Stimulated activated CD4-positive, alpha-beta T cell treated with anti-CD3 and anti-CD28 coated beads, TNF-alpha, amount 100 ng/mL, for 48 hours (primary cell): Measurements from ENCODE around the gene EHD4.

Experiments
- DNase-seq, 3 donors: peaks; one replicate each; pipeline ENCODE4 v3.0.0-alpha.2; 2020; ENCODE audit warnings: low read depth in 3 of 3

Gene EHD4

DNA sequence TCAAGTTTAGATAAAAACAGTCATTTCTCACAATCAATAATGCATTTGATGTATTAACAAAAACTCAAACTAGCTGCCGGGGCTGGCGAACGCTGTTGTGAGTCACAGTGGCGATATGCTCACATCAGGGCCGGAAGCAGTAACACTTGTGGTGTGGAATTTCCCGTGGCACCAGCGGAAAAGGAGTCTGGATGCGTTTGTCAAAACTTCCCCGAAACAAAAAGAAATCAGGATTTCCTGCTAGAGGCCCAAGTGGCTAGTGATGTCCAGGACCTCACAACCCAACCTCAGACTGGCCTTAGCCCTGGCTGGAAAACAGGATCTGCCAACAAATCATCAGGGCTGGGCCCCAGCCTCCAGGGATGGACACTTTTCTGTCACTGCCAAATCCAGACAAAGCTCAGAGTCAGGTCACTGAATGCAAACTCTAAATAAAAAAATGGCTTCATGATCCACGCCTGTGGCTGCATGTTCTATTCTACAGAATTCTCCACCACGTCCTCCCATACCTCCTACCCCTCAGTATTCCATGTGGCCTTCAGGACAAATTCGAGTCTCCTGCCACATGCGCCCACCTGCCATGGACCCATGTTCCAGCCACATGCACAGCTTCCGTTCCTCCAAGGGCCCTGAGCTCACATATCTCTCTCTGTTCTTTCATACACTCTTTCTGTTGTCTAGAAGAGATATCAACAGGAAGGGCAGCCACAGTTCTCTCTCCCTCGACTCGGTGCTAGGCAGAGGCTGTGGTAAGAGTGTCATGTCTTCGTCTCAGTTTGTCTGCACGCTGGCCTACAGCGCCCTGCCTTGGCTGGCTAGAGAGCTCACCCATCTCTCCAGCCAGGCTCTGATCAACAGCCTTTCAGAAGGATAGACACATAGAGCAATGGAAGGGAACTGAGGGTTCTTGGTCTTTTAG, 35.4 kb downstream of the EHD4 start:
- peak; percentile 58 to 76 (median 74) for DNase-seq

DNA sequence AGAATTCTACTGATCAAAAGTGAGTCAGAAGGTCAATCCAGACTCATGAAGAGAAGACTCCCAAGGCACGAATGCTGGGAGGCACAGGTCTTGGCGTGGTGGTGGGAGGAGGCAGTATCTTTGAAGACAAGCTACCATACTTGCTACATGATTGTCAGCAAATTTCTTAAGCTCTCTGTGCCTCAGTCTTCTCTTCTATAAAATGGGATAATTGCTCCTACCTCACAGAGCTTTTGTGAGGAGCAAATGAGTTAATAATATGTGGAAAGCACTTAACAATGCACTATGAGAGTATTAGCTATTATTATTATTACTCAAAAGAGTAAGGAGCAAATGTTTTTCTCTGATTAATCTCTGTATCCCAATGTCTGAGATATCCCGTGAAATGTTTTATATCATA, 36.2 kb downstream of the EHD4 start:
- no peak for DNase-seq

DNA sequence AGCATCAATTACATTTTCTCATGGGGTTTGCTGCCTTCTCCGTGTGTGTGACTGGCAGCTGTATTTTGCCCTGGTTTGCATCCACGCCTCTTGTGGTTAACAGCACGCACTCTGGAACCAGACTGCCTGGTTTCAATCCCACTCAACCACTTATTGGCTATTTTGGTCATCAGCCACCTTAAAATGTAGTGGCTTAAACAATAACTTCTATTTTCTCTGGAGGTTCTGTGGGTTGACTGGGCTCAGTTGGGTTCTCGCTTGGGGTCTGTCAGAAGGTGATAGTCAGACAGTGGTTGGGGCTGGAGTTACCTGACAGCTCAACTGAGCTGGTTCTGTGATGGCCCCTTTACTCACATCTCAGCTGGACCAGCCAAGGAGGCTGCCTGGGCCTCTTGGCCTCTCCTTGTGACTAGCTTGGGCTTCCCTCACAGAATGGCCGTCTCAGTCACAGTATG, 36.8 kb downstream of the EHD4 start:
- DNase-seq, result peak in 1 of 3 donors; percentile 28

DNA sequence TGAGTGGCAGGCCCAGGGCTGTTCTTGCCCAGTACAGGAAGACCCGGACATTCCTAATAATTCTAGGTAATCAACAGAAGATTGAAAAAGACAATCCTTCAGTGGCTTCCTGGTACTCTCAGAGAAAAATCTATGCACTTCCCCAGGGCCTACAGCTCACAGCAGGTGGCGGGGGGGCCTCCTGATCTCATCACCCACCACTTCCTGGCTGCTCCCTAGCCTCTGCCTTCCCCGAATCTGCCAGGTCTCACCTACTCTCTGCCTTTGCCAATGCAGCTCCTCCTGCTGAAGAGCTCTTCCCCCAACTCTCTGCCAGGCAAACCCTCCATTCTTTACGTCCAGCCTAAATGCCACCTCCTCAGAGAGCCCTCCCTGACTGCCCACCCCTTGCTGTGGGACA, 37.5 kb downstream of the EHD4 start:
- peak; percentile 42 to 61 (median 52) for DNase-seq

DNA sequence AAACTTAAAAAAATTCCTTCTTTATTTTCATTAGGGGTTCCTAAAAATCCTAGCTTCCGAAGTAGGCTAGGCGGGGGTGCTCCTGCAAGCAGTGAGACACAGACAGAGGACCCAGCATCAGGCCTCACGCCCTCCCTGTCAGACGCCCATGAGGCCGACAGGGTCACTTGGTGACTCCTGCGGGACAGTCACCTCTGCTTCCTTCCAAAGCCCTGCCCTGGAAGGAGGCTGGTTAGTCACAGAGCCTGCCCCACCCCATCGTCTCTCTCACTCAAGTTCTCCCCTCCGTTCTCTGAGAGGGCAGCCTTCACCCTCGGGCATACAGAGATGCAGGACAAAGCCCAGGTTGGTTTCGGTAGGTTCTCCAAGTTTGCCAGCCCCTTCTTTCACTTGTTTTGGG, 38.6 kb downstream of the EHD4 start:
- no peak for DNase-seq

DNA sequence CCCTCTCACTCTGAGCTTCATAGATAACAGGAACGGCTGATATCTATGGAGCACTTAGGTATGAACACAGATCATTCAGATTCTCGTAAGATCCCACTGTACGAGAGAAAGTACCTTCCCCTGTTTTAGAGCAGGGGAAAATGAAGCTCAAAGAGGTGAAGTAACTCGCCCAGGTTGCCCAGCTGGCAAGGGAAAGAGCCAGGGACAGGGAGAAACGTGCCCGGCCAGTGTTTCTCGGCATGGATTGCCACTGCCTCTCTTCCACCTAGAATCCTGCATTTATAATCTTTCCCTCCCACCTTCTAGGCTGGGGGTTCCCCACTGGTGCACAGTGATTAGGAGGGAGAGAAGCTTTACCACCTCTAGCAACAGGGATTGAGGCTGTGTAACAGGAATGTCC, 39.0 kb downstream of the EHD4 start:
- DNase-seq, result no peak

DNA sequence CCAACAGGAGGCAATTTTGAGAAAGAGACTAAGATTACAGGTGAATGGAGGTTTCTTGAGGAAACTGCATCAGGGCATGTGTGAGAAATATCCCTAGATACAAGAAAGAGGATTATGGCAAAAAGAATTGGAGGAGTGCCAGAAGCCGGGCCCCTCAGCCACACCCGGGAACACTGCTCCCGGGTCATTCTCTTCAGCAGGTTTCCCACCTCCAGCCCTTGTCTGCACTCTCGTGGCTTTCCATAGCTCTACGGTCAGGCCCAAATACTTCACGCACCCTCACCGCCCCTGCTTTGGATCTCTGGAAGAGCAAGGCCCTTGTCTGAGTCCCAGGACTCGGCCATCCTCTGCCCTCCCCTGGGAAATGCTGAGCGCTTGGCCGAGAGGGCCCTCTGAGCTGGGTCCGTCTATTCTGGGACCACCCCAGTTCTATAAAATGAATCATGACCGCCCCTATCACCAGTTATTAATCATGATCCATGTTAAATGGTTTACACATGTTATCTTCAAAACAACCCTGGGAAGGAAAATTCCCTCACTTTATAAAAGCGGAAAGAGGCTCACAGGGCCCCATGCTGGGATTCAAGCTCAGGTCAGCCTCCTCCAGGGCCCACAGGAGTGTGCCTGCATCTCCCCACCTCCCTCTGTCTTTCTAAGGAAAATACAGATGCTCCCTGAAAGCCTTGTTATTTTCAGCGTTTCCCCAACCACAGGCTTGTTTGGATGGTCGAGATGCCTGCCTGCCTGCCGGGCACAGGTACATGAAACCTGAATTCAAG, 39.7 kb downstream of the EHD4 start:
- DNase-seq, result no peak

DNA sequence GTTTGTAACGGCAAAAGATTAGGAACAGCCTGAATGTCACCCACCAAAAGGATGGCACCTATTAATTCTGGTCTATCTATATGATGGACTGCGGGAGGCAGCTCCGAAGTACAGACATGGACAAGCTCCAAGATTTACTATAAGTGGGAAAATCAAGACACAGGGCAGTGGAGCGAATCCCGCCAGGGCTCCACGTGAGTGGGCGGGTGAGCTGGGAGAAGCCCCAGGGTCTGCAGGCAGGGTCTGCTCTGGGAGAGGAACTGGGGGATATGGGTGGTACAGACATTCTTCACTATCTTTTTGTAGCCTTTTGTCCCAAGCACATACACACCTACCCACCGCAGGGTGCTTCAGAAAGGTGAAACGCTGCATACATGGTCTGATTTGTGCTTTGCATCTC, 40.3 kb downstream of the EHD4 start:
- no peak for DNase-seq

DNA sequence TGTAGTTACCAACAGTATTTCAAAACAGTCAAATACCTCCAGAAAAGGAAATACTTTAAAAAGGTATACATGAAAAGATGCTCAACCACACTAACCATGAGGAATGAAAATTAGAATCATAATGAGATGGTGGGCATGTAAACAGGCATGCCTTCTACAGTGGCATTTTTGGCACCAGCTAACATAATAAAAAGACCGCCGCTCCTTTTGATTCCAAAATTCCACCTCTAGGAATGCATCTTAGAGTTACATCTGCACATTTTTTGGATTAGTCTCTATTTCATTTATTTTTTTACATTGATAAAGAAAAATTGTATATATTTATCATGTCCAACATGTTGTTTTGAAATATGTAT, 41.5 kb downstream of the EHD4 start:
- DNase-seq, result no peak

DNA sequence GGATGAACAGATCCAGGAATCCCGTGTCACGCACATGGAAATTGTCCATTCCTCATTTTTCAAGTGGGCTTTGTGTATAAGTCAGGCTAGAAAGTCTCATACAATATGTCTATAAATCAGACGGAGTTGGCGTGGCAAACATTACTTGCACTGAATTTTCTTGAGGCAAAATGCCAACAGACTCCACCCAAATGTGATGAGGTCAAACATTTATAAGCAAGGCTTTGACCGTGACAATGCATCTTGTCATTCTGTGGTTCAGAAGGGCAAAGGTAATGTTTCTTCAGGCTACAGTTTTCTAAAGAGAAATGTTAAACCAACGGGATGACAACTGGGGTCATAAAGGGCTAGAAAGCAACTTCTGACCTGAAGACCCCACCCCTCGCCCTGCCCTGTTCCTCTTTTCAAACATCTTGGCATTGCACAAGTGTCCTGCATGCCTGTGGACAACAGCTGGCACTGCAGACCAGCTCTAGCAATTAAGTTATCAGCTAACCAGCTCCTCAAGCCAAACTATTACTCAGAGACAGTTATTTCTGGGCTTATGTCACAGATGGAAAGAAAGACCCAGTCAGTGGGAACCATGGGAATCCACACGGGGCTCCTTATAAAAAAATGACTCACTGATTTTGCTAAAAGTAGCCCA, 42.0 kb downstream of the EHD4 start:
- no peak for DNase-seq

DNA sequence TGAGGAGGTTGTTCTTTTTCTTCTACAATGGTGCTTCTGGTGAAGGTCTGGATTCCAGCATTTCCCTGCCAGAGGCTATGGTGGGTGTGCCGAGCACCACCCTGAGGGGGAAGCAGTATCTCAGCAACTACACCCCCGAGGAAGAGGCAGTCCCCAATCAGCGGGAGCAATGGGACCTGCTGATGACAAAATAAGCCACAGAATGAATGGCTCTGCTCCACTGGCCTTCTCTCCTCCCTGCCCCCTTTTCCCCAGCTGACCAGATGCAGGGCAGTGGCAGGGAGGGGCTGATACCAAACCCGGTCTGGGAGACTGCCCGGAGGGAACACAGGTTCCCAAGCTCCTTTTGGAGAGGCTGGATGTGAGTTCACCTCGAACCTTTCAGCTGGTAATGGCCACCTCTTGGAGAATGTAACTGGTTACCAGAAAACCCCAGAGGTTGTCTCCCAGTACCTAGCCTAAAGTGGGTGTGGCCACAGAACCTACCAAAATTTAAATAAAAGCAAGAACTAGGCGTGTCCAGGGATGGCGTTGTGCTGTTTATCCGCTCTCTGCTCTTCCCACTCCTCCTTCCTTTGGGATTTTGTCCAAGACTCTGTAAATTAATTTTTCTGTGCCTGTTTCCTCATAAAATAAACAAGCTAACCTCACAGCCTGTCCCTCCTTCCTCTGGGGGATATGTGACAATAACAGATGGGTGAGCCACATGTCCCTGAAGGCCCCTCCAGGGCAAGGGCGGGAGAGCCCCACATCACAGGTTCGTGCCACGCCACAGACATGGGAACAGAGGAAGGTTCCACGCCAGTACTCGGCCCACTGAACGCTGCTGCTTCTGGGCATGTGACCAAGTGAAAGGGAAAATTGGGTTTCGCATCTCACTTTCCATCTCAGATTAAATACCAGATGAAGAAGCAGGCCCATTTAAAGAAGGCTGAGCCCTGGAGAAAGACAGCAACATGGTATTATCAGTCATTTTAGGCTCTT, 43.4 kb downstream of the EHD4 start:
- no peak for DNase-seq

DNA sequence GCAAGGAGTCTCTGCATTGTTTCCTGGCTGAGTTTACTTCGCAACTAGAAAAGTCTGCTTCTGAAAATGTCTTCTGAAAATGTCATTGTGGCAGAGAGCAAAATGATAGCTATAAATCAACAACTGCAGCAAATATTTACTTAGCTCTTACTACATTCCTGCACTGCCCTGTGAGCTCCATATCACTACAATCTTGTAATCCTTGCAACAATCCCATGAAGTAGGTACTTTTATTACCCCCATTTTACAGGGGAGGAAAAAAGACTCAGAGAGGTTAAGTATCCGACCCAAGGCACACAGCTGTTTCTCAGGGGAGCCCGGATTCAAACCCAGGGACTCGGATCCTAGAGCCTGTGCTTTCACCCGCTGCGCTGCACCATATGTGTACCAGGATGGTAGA, 44.3 kb downstream of the EHD4 start:
- no peak for DNase-seq

DNA sequence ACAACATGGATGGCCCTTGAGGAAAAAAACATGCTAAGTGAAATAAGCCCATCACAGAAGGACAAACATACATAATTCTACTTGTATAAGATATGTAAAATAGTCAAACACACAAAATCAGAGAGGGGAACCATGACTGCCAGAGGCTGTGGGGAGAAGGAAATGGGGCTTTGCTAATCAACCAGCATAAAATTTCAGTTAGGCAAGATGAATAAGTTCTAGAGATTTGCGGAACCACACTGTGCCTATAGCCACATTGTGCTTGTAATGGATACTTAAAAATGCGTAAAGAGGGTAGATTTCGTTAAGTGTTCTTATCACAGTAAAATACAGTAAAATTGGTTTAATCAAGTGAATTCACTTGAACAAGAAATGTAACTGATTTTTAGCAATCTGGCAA, 44.8 kb downstream of the EHD4 start:
- no peak for DNase-seq

DNA sequence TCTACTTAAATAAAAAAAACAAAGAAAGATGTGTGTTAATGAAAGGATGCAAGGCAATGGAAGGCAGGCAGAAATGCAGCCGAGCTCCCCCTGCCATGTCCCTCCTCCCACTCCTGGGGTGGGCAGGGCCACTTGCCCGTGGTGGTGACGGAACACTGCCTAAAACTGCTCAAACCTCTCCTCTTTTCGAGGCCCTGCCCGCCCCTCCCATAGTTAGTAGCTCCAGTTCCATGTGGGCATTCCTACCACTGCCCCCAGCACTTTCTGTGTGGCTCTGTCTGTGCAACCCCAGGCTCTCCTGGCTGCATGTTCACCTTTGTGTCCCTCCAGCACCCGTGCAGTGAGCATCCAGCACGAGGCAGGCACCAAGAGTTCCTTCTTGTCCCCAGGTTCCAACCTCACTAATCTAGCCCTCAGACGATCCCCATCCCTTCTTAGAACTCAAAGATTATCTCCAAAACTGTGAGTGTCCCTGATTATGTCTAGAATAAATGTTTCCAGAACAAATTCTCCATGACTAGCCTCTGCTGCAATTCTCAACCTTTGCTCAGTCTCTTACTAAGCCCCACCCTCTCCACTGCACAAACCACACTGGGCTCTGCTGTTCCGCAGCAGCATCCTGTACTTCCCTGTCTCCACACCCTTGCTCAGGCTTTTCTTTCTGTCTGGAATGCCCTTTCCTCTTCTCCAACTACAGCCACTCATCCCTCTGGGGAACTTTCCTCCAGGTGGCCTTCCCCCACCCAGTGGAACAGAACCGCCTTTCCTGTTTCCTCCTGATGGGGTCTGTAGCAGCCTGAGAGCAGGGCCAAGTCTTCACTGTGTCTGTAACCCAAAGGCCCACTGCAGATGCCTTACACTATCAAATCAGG, 45.9 kb downstream of the EHD4 start:
- DNase-seq, result no peak

DNA sequence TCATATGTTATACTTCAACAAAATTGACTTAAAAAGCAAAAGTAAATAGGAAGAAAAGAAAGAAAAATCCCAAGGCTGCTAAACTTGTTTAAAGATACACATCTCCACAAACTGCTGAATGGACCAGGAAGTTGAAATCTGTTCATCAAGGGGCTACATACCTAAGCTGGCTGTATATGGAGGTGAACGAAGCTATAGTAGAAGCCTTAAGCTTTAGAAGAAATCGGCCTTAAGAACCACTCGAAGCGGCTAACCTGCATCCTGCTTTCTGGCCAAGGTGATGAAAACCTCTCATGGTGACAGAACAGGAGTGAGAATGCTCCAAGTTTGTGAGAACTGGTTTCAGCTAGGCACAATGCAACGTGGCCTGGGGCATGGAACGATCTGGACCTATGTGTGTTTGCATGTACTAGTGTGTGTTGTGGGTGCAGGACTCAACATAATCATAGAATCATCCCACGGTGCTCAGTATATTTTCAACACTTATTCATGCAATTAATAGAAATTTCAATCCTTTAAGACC, 47.2 kb downstream of the EHD4 start:
- DNase-seq, result no peak

DNA sequence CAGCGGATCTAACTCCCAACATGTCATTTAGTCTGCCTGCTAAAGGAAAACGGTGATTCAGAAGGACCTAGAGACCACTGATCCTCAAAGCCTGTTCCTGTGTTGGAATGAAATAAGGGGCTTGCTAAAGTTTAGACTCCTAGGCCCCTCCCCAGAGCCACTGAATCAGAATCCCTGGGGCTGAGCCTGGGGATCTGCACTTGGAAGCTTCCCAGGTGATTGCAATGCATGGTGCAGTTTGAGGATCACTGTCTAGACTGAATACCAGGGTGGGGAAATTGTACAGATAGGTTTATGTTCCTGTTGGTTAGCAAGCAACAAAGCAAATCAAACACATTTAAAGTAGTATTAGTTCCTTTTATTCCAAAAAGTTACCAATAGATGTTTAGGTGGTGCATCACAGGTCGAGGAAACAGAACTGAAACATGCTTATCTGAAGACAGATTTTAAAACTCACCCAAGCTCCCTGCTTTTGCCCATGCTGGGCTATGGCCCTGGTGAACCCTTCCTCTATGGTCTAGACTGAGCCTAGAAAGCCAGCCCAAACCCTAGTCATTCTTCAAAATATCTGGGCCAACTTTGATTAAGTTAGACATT, 48.9 kb downstream of the EHD4 start:
- DNase-seq, result no peak

DNA sequence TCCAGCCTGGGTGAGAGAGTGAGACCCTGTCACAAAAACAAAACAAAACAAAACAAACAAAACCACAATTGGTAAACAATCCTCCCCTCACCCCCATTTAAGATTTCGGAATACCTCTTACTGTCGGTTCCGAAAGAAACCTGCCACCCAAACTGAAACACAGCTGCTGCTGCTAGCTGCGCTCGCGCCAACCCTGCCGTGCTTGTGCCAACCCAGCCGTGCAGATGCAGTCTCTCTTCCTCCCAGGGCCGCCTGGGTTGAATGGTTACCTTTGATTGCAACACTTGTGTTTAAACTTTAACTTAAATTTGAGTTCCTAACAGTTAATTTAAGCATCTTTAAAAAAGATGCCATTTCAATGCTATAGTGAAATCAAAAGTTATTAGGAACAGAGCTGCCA, 50.0 kb downstream of the EHD4 start:
- DNase-seq, result no peak

DNA sequence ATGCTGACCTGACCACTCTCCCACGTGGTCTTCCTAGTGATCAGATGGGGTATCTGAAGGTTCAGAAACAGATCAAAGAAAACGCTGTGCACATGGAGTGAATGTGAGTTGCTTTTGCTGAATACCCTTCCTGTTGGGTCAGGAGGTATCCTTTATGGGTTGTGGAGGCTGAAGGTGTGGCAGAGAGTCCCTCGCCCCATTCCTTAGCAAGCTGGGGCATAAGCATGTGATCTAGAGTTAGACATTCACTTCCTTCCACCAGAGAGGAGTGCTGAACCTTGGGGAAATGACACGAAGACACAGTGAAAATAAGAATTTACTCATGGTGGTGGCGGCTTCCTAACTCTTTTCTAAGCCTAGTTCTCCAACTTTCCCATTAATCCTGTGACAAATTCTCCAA, 50.7 kb downstream of the EHD4 start:
- no peak for DNase-seq

DNA sequence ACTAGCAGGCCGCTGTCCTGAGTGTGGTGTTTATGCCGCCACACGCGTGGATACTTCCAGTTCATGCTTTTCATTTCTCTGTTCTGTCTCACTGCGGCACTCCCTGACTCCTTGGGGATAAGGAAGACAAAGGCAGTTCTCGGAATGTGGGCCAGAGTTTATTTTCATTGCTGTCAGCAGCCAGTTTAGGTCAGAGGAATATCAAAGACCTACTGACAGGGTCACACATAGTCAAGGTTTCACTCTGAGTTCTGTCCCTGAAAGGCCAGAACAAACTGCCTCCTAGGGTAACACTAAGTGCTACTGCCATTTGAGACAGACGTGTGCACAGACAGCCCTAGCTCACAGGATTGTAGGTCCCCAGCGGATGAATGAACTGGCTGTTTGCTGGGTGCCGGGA, 51.2 kb downstream of the EHD4 start:
- no peak for DNase-seq
